GM19397 (cell line): ENCODE results near the gene OR10K1.

ENCODE experiments used
- ATAC-seq: cut with Tn5 transposase; IDR thresholded peaks from one replicate; pipeline ENCODE4 v1.9.1; 2021; ENCODE audit warnings: mild to moderate bottlenecking, moderate library complexity; ENCODE audit not compliant: unreplicated experiment

OR10K1 gene

GRCh38 chr1:158516966-158517365, 55.3 kb downstream of the OR10K1 start:
- no peak for ATAC-seq
